CMK (cell line): ENCODE measurements around the gene GFER.
A peak's percentile ranks its signal among the peaks of the same experiment; 100 is the strongest.

Source experiments
- DNase-seq: peaks from one replicate; pipeline ENCODE4 v3.0.0-alpha.2; 2010; ENCODE audit warnings: low read depth

GFER gene

GRCh38 chr16:1990351-1991134, 6.5 kb downstream of the GFER start:
- DNase-seq: no peak

- DNase-seq: no peak
Observed at GRCh38 chr16:1991135-1991551, 7.2 kb downstream of the GFER start.

GRCh38 chr16:1991588-1991947, 7.6 kb downstream of the GFER start:
- no peak for DNase-seq

- peak; percentile 74 for DNase-seq
Observed at GRCh38 chr16:1991948-1992703, 8.1 kb downstream of the GFER start.

GRCh38 chr16:1992704-1993317, 8.8 kb downstream of the GFER start:
- no peak for DNase-seq

- DNase-seq: no peak
Observed at GRCh38 chr16:1993731-1994131, 9.7 kb downstream of the GFER start.

- DNase-seq: no peak
Observed at GRCh38 chr16:1997494-1998359, 13.7 kb downstream of the GFER start.

- no peak for DNase-seq
Observed at GRCh38 chr16:1998360-1998835, 14.4 kb downstream of the GFER start.

- no peak for DNase-seq
Observed at GRCh38 chr16:1998852-1999801, 15.1 kb downstream of the GFER start.

- no peak for DNase-seq
Observed at GRCh38 chr16:1999866-2000514, 16.0 kb downstream of the GFER start.

- DNase-seq: no peak
Observed at GRCh38 chr16:2001035-2001434, 17.0 kb downstream of the GFER start.

- no peak for DNase-seq
Observed at GRCh38 chr16:2001456-2002355, 17.7 kb downstream of the GFER start.

GRCh38 chr16:2002406-2003230, 18.6 kb downstream of the GFER start:
- DNase-seq: no peak

- no peak for DNase-seq
Observed at GRCh38 chr16:2003231-2003826, 19.3 kb downstream of the GFER start.

GRCh38 chr16:2003827-2004641, 20.0 kb downstream of the GFER start:
- no peak for DNase-seq

- no peak for DNase-seq
Observed at GRCh38 chr16:2004795-2005517, 21.0 kb downstream of the GFER start.
